ENCODE data around the gene PCDHGA5.

Gene PCDHGA5

DNA sequence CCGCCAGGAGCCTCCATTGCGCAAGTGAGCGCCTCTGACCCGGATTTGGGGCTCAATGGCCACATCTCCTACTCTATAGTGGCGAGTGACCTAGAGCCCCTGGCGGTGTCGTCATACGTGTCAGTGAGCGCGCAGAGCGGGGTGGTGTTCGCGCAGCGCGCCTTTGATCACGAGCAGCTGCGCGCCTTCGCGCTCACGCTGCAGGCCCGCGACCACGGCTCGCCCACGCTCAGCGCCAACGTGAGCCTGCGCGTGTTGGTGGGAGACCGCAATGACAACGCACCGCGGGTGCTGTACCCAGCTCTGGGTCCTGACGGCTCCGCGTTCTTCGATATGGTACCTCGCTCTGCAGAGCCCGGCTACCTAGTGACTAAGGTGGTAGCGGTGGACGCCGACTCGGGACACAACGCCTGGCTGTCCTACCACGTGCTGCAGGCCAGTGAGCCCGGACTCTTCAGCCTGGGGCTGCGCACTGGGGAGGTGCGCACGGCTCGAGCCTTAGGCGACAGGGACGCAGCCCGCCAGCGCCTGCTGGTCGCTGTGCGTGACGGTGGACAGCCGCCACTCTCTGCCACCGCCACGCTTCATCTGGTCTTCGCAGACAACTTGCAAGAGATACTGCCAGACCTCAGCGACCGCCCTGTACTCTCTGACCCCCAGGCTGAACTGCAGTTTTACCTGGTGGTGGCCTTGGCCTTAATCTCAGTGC is 45.8 kb downstream of the PCDHGA5 start:
- Histone ChIP-seq H3K27me3 (ENCODE audit: control insufficient read depth, low read length) (no peaks in the 10 kb centered on the region), H3K27ac (ENCODE audit: low read depth, low read length) (no peak overlapping the region), H3K9me2 (replicated peaks; ENCODE audit: control insufficient read depth, low read length) (no peaks in the 10 kb centered on the region), H3K4me1 (ENCODE audit: control insufficient read depth, low read length) (no peaks in the 10 kb centered on the region), H3K4me2 (ENCODE audit: low read length) (no peak overlapping the region), H3F3A (ENCODE audit: control insufficient read depth, insufficient read depth) (no peaks in the 10 kb centered on the region), H4K20me1 (ENCODE audit: control insufficient read depth, insufficient read depth, low read depth, low read length) (no peaks in the 10 kb centered on the region), H3K79me2 (ENCODE audit: control insufficient read depth, low read length) (no peaks in the 10 kb centered on the region), H3K36me3 (ENCODE audit: control insufficient read depth, low read length) (peaks cover 21% of the 10 kb centered on the region), H3K4me3 (ENCODE audit: low read length) (no peak overlapping the region), H3K9me3 (ENCODE audit: control insufficient read depth, insufficient read depth, low read length) (peaks cover 14% of the 10 kb centered on the region; the same call in 1 of the 2 replicates)
- TF ChIP-seq EZH2phosphoT487 (IDR thresholded peaks at IDR 0.05; ENCODE audit: borderline replicate concordance, low read length): no peak
- TF ChIP-seq, protein P1, sequence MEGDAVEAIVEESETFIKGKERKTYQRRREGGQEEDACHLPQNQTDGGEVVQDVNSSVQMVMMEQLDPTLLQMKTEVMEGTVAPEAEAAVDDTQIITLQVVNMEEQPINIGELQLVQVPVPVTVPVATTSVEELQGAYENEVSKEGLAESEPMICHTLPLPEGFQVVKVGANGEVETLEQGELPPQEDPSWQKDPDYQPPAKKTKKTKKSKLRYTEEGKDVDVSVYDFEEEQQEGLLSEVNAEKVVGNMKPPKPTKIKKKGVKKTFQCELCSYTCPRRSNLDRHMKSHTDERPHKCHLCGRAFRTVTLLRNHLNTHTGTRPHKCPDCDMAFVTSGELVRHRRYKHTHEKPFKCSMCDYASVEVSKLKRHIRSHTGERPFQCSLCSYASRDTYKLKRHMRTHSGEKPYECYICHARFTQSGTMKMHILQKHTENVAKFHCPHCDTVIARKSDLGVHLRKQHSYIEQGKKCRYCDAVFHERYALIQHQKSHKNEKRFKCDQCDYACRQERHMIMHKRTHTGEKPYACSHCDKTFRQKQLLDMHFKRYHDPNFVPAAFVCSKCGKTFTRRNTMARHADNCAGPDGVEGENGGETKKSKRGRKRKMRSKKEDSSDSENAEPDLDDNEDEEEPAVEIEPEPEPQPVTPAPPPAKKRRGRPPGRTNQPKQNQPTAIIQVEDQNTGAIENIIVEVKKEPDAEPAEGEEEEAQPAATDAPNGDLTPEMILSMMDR (IDR thresholded peaks at IDR 0.05; ENCODE audit: low read depth, low read length, poor library complexity, severe bottlenecking): no peak

DNA sequence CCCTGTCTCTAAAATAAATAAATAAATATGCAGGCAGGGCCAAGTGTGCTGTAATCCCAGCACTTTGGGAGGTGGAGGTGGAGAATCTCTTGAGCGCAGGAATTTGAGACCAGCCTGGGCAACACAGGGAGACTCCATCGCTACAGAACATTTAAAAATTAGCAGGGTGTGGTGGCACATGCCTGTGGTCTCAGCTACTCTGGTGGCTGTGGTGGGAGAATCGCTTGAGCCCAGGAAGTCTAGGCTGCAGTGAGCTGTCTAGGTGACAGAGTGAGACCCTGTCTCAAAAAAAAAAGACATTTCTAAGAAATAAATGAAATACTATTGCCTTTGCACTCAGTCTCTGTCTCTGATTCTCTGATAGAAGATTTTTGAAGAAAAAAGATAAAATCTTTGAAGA is 47.6 kb downstream of the PCDHGA5 start:
- no peaks in the 10 kb centered on the region for H3K27me3 ChIP-seq (ENCODE audit: control insufficient read depth, low read length)
- no peaks in the 10 kb centered on the region for H3F3A ChIP-seq (ENCODE audit: control insufficient read depth, insufficient read depth)
- H3K9me3 ChIP-seq (ENCODE audit: control insufficient read depth, insufficient read depth, low read length): peaks cover 14% of the 10 kb centered on the region; the same call in 1 of the 2 replicates
- TF ChIP-seq, protein P1 (IDR thresholded peaks at IDR 0.05; ENCODE audit: low read depth, low read length, poor library complexity, severe bottlenecking): no peak
- TF ChIP-seq EZH2phosphoT487 (IDR thresholded peaks at IDR 0.05; ENCODE audit: borderline replicate concordance, low read length): no peak
- no peaks in the 10 kb centered on the region for H3K79me2 ChIP-seq (ENCODE audit: control insufficient read depth, low read length)
- no peak overlapping the region for H3K4me3 ChIP-seq (ENCODE audit: low read length)
- H3K4me2 ChIP-seq (ENCODE audit: low read length): no peak overlapping the region
- H3K9me2 ChIP-seq (replicated peaks; ENCODE audit: control insufficient read depth, low read length): no peaks in the 10 kb centered on the region
- no peaks in the 10 kb centered on the region for H3K4me1 ChIP-seq (ENCODE audit: control insufficient read depth, low read length)
- no peaks in the 10 kb centered on the region for H4K20me1 ChIP-seq (ENCODE audit: control insufficient read depth, insufficient read depth, low read depth, low read length)
- peaks cover 18% of the 10 kb centered on the region for H3K36me3 ChIP-seq (ENCODE audit: control insufficient read depth, low read length)
- no peak overlapping the region for H3K27ac ChIP-seq (ENCODE audit: low read depth, low read length)

DNA sequence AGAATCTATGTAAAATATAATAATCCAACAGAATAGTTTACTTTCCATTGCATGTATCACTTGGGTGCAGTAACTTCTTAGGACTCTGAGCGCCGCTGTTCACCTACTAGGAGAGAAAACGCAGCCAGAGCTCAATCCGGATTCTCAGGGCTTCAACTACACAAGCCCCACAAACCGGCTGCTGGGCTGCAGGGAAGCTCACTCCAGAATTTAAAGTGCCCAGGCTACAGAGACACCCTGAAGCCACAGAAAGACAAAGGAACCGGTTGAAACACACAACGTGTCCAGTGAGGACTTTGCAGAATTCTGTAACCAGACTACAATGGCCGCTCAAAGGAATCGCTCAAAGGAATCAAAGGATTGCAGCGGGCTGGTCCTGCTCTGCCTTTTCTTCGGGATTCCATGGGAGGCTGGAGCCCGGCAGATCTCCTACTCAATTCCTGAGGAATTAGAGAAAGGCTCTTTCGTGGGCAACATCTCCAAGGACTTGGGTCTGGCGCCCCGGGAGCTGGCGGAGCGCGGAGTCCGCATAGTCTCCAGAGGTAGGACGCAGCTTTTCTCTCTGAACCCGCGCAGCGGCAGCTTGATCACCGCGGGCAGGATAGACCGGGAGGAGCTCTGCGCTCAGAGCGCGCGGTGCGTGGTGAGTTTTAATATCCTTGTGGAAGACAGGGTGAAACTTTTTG is 49.0 kb downstream of the PCDHGA5 start, which contains the start of gene PCDHGA10:
TSS of gene PCDHGA10 (plus strand) at position 134 of the 686 bp plus-strand sequence. CDS start at position 323, 189 bp downstream.
- no peak within 1 kb of the TSS for H3K4me3 ChIP-seq (ENCODE audit: low read length)
- no peaks in the 10 kb centered on the region for H3K9me2 ChIP-seq (replicated peaks; ENCODE audit: control insufficient read depth, low read length)
- no peaks in the 10 kb centered on the region for H3F3A ChIP-seq (ENCODE audit: control insufficient read depth, insufficient read depth)
- no peak within 1 kb of the TSS for H3K27ac ChIP-seq (ENCODE audit: low read depth, low read length)
- no peaks in the 10 kb centered on the region for H3K27me3 ChIP-seq (ENCODE audit: control insufficient read depth, low read length)
- no peaks in the 10 kb centered on the region for H4K20me1 ChIP-seq (ENCODE audit: control insufficient read depth, insufficient read depth, low read depth, low read length)
- TF ChIP-seq, protein P1 (IDR thresholded peaks at IDR 0.05; ENCODE audit: low read depth, low read length, poor library complexity, severe bottlenecking): peak; percentile 28
- no peak for TF ChIP-seq EZH2phosphoT487 (IDR thresholded peaks at IDR 0.05; ENCODE audit: borderline replicate concordance, low read length)
- H3K79me2 ChIP-seq (ENCODE audit: control insufficient read depth, low read length): no peaks in the 10 kb centered on the region
- peaks cover 18% of the 10 kb centered on the region; the same call in 1 of the 2 replicates for H3K9me3 ChIP-seq (ENCODE audit: control insufficient read depth, insufficient read depth, low read length)
- no peak within 1 kb of the TSS for H3K4me2 ChIP-seq (ENCODE audit: low read length)
- H3K4me1 ChIP-seq (ENCODE audit: control insufficient read depth, low read length): no peaks in the 10 kb centered on the region
- peaks cover 15% of the 10 kb centered on the region for H3K36me3 ChIP-seq (ENCODE audit: control insufficient read depth, low read length)

Data from DOHH2 (cell line).